ENCODE data around the gene FIGNL2. TPM values are rescaled to one million over a fixed set of nuclear protein-coding genes. Genes with fewer than 3 reads are reported as not detected.

Gene FIGNL2
- total RNA-seq, 1 experiment from 2014 or later, result 0.27 TPM

DNA sequence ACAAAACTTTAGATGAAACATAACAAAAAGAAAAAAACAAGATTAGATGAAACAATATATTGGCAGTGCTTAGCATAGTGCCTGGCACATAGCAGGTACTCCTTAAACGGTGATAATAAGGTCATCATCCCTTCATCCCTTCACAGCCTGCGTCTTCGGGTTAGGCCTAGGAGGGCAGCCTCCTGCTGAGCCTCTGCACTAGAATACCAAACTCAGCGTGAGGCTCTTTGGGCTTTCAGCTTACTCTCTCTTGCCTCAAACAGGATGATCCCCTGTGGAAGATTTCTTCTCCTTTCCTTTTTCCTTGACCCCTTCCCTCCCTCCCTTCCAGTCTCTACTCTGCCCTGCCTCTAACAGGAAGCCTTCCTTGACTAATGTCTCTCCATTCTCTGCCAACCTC, 14.4 kb upstream of the FIGNL2 start:
- RAD21 ChIA-PET (ENCODE audit: low non-redundant PET in 1 of 2, low total read pairs in 2 of 2, uncharacterized antibody in 2 of 2, unreplicated experiment in 2 of 2), result no interaction called here
- Histone ChIP-seq H4K20me1 (ENCODE audit: insufficient read depth) (no peaks in the 10 kb centered on the region), H3K27me3 (ENCODE audit: insufficient read depth, low read length) (no peaks in the 10 kb centered on the region), H2AFZ (ENCODE audit: low read depth, low read length, poor library complexity, severe bottlenecking) (no peak overlapping the region), H3K4me2 (ENCODE audit: low read length) (no peak overlapping the region), H3K79me2 (ENCODE audit: insufficient read depth, low read length) (no peaks in the 10 kb centered on the region), H3K4me1 (ENCODE audit: control insufficient read depth in 1 of 2, insufficient read depth in 2 of 2, low read length in 2 of 2) (peaks cover 0 to 6% of the 10 kb centered on the region in 2 experiments; a peak in 1 of 4 replicates), H3K27ac (ENCODE audit: low read depth, low read length) (no peak overlapping the region), H3K4me3 (replicated peaks in 1 of 2; ENCODE audit: low read depth in 1 of 2, low read length in 2 of 2) (no peak overlapping the region), H3K9ac (ENCODE audit: low read length) (no peak overlapping the region), H3K36me3 (ENCODE audit: control insufficient read depth in 1 of 2, insufficient read depth in 2 of 2, low read length in 2 of 2) (no peaks in the 10 kb centered on the region), H3K9me3 (ENCODE audit: control insufficient read depth in 1 of 2, insufficient read depth in 1 of 2, low read depth in 1 of 2, low read length in 2 of 2) (no peaks in the 10 kb centered on the region), H3K9me2 (ENCODE audit: insufficient read depth) (no peaks in the 10 kb centered on the region)
- POLR2A ChIA-PET, result no interaction called here
- intact Hi-C loops (cut with micrococcal nuclease), result no loop called here
- ATAC-seq (no peak), DNase-seq (ENCODE audit: low read depth, low spot score) (no peak)
- BruUV-seq (replicated peaks), result no TSS peak
- TF ChIP-seq ELF1 (IDR thresholded peaks at IDR 0.05; ENCODE audit: borderline replicate concordance, low read depth), result no peak
- no peak for TF ChIP-seq POLR2AphosphoS5 (IDR thresholded peaks at IDR 0.05; ENCODE audit: low read depth, low read length)
- TF ChIP-seq SRF (IDR thresholded peaks at IDR 0.05; ENCODE audit: low read depth), result no peak
- TF ChIP-seq, protein P1, sequence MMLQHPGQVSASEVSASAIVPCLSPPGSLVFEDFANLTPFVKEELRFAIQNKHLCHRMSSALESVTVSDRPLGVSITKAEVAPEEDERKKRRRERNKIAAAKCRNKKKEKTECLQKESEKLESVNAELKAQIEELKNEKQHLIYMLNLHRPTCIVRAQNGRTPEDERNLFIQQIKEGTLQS (IDR thresholded peaks at IDR 0.05), result no peak
- TF ChIP-seq EZH2phosphoT487 (IDR thresholded peaks at IDR 0.05; ENCODE audit: borderline replicate concordance), result no peak
- TF ChIP-seq ZNF274 (IDR thresholded peaks at IDR 0.05; ENCODE audit: low read depth, low read length), result no peak
- no peak for TF ChIP-seq SIN3A (IDR thresholded peaks at IDR 0.05; ENCODE audit: low read depth)
- CTCF ChIA-PET, result no interaction called here

DNA sequence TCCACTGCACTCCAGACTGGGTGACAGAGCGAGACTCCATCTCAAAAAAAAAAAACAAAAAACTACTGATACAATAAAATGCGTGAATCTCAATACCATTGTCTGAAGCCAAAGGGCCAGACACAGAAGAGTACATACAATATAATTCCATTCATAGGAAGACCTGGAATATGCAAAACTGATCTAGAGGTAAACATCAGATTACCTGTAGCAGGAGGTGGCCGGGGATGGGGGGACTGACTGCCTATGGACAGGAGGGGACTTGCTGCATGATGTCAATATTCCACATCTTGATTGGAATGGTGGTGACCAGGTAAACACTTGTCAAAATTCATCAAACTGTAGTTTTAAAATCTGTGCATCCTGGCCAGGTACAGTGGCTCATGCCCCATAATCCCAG, 12.5 kb upstream of the FIGNL2 start:
- Histone ChIP-seq H3K36me3 (ENCODE audit: control insufficient read depth in 1 of 2, insufficient read depth in 2 of 2, low read length in 2 of 2) (no peaks in the 10 kb centered on the region), H3K79me2 (ENCODE audit: insufficient read depth, low read length) (no peaks in the 10 kb centered on the region), H3K9me3 (ENCODE audit: control insufficient read depth in 1 of 2, insufficient read depth in 1 of 2, low read depth in 1 of 2, low read length in 2 of 2) (no peaks in the 10 kb centered on the region), H4K20me1 (ENCODE audit: insufficient read depth) (no peaks in the 10 kb centered on the region), H3K4me3 (replicated peaks in 1 of 2; ENCODE audit: low read depth in 1 of 2, low read length in 2 of 2) (no peak overlapping the region), H3K27me3 (ENCODE audit: insufficient read depth, low read length) (no peaks in the 10 kb centered on the region), H3K9ac (ENCODE audit: low read length) (no peak overlapping the region), H3K4me1 (ENCODE audit: control insufficient read depth in 1 of 2, insufficient read depth in 2 of 2, low read length in 2 of 2) (no peaks in the 10 kb centered on the region), H3K4me2 (ENCODE audit: low read length) (no peak overlapping the region), H3K27ac (ENCODE audit: low read depth, low read length) (no peak overlapping the region), H2AFZ (ENCODE audit: low read depth, low read length, poor library complexity, severe bottlenecking) (no peak overlapping the region), H3K9me2 (ENCODE audit: insufficient read depth) (no peaks in the 10 kb centered on the region)
- intact Hi-C loops (cut with micrococcal nuclease), result no loop called here
- ATAC-seq, result no peak
- no peak for DNase-seq (ENCODE audit: low read depth, low spot score)
- CTCF ChIA-PET, result interaction anchor here (0.8 to 1.2 kb wide), 1 partner anchor 14 kb away, joined by 3 read pairs; no protein-coding TSS in a partner anchor
- RAD21 ChIA-PET (ENCODE audit: low non-redundant PET in 1 of 2, low total read pairs in 2 of 2, uncharacterized antibody in 2 of 2, unreplicated experiment in 2 of 2), result no interaction called here
- POLR2A ChIA-PET, result no interaction called here
- no TSS peak for BruUV-seq (replicated peaks)
- no peak for TF ChIP-seq ZNF274 (IDR thresholded peaks at IDR 0.05; ENCODE audit: low read depth, low read length)
- TF ChIP-seq EGR1 (IDR thresholded peaks at IDR 0.05; ENCODE audit: low read depth), result no peak
- no peak for TF ChIP-seq YY1 (IDR thresholded peaks at IDR 0.05; ENCODE audit: extremely low read depth, insufficient replicate concordance, low read depth, low read length)
- TF ChIP-seq, protein P2, sequence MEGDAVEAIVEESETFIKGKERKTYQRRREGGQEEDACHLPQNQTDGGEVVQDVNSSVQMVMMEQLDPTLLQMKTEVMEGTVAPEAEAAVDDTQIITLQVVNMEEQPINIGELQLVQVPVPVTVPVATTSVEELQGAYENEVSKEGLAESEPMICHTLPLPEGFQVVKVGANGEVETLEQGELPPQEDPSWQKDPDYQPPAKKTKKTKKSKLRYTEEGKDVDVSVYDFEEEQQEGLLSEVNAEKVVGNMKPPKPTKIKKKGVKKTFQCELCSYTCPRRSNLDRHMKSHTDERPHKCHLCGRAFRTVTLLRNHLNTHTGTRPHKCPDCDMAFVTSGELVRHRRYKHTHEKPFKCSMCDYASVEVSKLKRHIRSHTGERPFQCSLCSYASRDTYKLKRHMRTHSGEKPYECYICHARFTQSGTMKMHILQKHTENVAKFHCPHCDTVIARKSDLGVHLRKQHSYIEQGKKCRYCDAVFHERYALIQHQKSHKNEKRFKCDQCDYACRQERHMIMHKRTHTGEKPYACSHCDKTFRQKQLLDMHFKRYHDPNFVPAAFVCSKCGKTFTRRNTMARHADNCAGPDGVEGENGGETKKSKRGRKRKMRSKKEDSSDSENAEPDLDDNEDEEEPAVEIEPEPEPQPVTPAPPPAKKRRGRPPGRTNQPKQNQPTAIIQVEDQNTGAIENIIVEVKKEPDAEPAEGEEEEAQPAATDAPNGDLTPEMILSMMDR (IDR thresholded peaks at IDR 0.05 in 2 of 3, conservative IDR thresholded peaks at IDR 0.05 in 1 of 3; ENCODE audit: borderline replicate concordance in 1 of 3, insufficient read depth in 1 of 3, low read depth in 2 of 3, low read length in 2 of 3), result no peak
- TF ChIP-seq TCF7L2 (IDR thresholded peaks at IDR 0.05; ENCODE audit: borderline replicate concordance, extremely low read depth, insufficient read depth, insufficient read length), result no peak
- no peak for TF ChIP-seq JUND (IDR thresholded peaks at IDR 0.05)
- no peak for TF ChIP-seq SIN3A (IDR thresholded peaks at IDR 0.05; ENCODE audit: low read depth)
- TF ChIP-seq CEBPB (IDR thresholded peaks at IDR 0.05; ENCODE audit: low read depth), result no peak
- no peak for TF ChIP-seq CBX3 (IDR thresholded peaks at IDR 0.05; ENCODE audit: low read depth)
- TF ChIP-seq, protein P3, sequence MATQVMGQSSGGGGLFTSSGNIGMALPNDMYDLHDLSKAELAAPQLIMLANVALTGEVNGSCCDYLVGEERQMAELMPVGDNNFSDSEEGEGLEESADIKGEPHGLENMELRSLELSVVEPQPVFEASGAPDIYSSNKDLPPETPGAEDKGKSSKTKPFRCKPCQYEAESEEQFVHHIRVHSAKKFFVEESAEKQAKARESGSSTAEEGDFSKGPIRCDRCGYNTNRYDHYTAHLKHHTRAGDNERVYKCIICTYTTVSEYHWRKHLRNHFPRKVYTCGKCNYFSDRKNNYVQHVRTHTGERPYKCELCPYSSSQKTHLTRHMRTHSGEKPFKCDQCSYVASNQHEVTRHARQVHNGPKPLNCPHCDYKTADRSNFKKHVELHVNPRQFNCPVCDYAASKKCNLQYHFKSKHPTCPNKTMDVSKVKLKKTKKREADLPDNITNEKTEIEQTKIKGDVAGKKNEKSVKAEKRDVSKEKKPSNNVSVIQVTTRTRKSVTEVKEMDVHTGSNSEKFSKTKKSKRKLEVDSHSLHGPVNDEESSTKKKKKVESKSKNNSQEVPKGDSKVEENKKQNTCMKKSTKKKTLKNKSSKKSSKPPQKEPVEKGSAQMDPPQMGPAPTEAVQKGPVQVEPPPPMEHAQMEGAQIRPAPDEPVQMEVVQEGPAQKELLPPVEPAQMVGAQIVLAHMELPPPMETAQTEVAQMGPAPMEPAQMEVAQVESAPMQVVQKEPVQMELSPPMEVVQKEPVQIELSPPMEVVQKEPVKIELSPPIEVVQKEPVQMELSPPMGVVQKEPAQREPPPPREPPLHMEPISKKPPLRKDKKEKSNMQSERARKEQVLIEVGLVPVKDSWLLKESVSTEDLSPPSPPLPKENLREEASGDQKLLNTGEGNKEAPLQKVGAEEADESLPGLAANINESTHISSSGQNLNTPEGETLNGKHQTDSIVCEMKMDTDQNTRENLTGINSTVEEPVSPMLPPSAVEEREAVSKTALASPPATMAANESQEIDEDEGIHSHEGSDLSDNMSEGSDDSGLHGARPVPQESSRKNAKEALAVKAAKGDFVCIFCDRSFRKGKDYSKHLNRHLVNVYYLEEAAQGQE (IDR thresholded peaks at IDR 0.05; ENCODE audit: low read depth), result no peak
- no peak for TF ChIP-seq POLR2A (IDR thresholded peaks at IDR 0.05; ENCODE audit: borderline replicate concordance, extremely low read depth, insufficient read depth, insufficient read length)
- TF ChIP-seq EZH2phosphoT487 (IDR thresholded peaks at IDR 0.05; ENCODE audit: borderline replicate concordance), result no peak
- TF ChIP-seq EZH2 (IDR thresholded peaks at IDR 0.05), result no peak
